PFSK-1 (cell line): Measurements from ENCODE around the gene MEST.

Experiments
- FOXP2 ChIP-seq: optimal IDR thresholded peaks from 2 replicates; pipeline ENCODE3; 2011; ENCODE audit warnings: borderline replicate concordance, control low read depth, inconsistent platforms; ENCODE audit not compliant: insufficient read depth; ENCODE audit errors: extremely low read length, extremely low read depth
- POLR2AphosphoS5 ChIP-seq: IDR thresholded peaks from 2 replicates; pipeline ENCODE4 v1.6.1; 2012; ENCODE audit warnings: low read depth, mild to moderate bottlenecking, control low read depth, low read length, moderate library complexity
- REST ChIP-seq, 2 experiments: IDR thresholded peaks; 2 replicates each; pipeline versions ENCODE4 v1.6.1 to v1.8.0; 2011 to 2012; ENCODE audit warnings: low read depth in 2 of 2, low read length in 2 of 2, control low read depth in 1 of 2, inconsistent platforms in 1 of 2, mild to moderate bottlenecking in 1 of 2, moderate library complexity in 1 of 2; ENCODE audit not compliant: insufficient read depth in 1 of 2
- SIN3A ChIP-seq: IDR thresholded peaks from 2 replicates; pipeline ENCODE4 v1.6.1; 2012; ENCODE audit warnings: mild to moderate bottlenecking, low read length, moderate library complexity, borderline replicate concordance; ENCODE audit not compliant: insufficient read depth
- TAF1 ChIP-seq: IDR thresholded peaks from 2 replicates; pipeline ENCODE4 v1.6.1; 2012; ENCODE audit warnings: low read length, control low read depth, borderline replicate concordance; ENCODE audit not compliant: insufficient read depth

The MEST gene

GRCh38 chr7:130452951-130453350 is 38.9 kb upstream of the MEST start:
- TF ChIP-seq SIN3A (no peak), TAF1 (no peak), FOXP2 (no peak), REST (IDR thresholded peaks at IDR 0.05; ENCODE audit: insufficient read depth in 1 of 2, low read depth in 2 of 2, low read length in 2 of 2) (no peak), POLR2AphosphoS5 (no peak)

GRCh38 chr7:130454959-130455358 is 36.9 kb upstream of the MEST start:
- TF ChIP-seq TAF1: no peak
- TF ChIP-seq POLR2AphosphoS5: no peak
- TF ChIP-seq SIN3A: no peak
- no peak for TF ChIP-seq REST (IDR thresholded peaks at IDR 0.05; ENCODE audit: insufficient read depth in 1 of 2, low read depth in 2 of 2, low read length in 2 of 2)
- no peak for TF ChIP-seq FOXP2

- TF ChIP-seq POLR2AphosphoS5 (no peak), REST (IDR thresholded peaks at IDR 0.05; ENCODE audit: insufficient read depth in 1 of 2, low read depth in 2 of 2, low read length in 2 of 2) (no peak), FOXP2 (no peak)
Measured at GRCh38 chr7:130458257-130458656, 33.6 kb upstream of the MEST start.

- no peak for TF ChIP-seq REST (IDR thresholded peaks at IDR 0.05; ENCODE audit: insufficient read depth in 1 of 2, low read depth in 2 of 2, low read length in 2 of 2)
- no peak for TF ChIP-seq FOXP2
- no peak for TF ChIP-seq POLR2AphosphoS5
- TF ChIP-seq SIN3A: no peak
- no peak for TF ChIP-seq TAF1
Measured at GRCh38 chr7:130461272-130461671, 30.6 kb upstream of the MEST start.
